ENCODE measurements around the gene CD34.

- TF ChIP-seq CTCF (IDR thresholded peaks at IDR 0.05) (no peak), POLR2A (IDR thresholded peaks at IDR 0.05) (no peak)
Observed at GRCh38 chr1:207869859-207870258, 41.1 kb downstream of the CD34 start.

Data from uterus (tissue), 2 donors.